HL-60 (cell line): ENCODE results near the gene GOLGA6A.

ENCODE experiments used
- GABPA ChIP-seq: IDR thresholded peaks from 2 replicates; pipeline ENCODE4 v1.6.1; 2012; ENCODE audit warnings: low read depth
- POLR2AphosphoS5 ChIP-seq: IDR thresholded peaks from 2 replicates; pipeline ENCODE4 v1.6.1; 2012; ENCODE audit warnings: low read depth
- TF ChIP-seq, protein P1 (sequence below): IDR thresholded peaks from one replicate; pipeline ENCODE4 v1.5.1; 2011; ENCODE audit warnings: low read length, control low read depth, inconsistent platforms; ENCODE audit not compliant: insufficient read depth
- TF ChIP-seq, protein P2 (sequence below): IDR thresholded peaks from 2 replicates; pipeline ENCODE4 v1.6.1; 2012; ENCODE audit warnings: low read depth; ENCODE audit not compliant: insufficient replicate concordance

DNA sequence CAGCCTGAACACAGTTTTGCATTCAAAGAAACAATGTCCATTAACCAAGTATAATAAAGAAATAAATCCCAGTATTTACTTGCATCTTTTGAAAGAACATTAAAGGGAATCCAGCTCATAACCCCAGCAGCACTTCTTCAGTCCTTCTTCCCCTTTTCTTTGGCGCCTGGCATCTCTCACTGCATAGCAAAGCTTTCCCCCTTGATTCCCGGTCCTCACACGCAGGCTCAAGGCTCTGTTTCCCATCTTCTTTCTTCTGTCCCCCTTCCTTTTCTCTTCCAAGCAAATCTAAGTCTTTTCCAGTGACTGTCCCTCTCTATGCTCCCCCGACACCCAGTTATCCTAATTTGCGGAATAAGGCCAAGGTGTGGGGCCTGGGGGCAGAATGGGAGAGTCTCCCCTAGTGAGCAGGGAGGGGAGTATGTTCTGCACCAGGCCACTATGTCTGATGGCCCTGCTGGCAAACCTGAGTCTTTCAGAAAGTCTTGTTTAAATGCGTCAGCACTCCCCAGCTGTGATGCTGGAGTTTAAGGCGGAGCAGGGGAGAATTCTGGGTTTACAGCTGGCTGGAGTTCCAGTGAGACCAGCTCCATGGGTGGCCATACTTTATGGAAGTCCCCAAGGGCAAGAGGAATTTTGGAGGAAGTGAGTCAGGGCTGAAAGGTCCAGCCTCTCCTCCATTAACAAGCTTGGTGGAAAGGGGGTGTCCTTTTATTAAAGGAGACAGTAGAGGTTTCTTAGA lies 42.1 kb downstream of the GOLGA6A start:
- TF ChIP-seq, protein P1, sequence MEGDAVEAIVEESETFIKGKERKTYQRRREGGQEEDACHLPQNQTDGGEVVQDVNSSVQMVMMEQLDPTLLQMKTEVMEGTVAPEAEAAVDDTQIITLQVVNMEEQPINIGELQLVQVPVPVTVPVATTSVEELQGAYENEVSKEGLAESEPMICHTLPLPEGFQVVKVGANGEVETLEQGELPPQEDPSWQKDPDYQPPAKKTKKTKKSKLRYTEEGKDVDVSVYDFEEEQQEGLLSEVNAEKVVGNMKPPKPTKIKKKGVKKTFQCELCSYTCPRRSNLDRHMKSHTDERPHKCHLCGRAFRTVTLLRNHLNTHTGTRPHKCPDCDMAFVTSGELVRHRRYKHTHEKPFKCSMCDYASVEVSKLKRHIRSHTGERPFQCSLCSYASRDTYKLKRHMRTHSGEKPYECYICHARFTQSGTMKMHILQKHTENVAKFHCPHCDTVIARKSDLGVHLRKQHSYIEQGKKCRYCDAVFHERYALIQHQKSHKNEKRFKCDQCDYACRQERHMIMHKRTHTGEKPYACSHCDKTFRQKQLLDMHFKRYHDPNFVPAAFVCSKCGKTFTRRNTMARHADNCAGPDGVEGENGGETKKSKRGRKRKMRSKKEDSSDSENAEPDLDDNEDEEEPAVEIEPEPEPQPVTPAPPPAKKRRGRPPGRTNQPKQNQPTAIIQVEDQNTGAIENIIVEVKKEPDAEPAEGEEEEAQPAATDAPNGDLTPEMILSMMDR, result no peak
- no peak for TF ChIP-seq POLR2AphosphoS5
- TF ChIP-seq, protein P2, sequence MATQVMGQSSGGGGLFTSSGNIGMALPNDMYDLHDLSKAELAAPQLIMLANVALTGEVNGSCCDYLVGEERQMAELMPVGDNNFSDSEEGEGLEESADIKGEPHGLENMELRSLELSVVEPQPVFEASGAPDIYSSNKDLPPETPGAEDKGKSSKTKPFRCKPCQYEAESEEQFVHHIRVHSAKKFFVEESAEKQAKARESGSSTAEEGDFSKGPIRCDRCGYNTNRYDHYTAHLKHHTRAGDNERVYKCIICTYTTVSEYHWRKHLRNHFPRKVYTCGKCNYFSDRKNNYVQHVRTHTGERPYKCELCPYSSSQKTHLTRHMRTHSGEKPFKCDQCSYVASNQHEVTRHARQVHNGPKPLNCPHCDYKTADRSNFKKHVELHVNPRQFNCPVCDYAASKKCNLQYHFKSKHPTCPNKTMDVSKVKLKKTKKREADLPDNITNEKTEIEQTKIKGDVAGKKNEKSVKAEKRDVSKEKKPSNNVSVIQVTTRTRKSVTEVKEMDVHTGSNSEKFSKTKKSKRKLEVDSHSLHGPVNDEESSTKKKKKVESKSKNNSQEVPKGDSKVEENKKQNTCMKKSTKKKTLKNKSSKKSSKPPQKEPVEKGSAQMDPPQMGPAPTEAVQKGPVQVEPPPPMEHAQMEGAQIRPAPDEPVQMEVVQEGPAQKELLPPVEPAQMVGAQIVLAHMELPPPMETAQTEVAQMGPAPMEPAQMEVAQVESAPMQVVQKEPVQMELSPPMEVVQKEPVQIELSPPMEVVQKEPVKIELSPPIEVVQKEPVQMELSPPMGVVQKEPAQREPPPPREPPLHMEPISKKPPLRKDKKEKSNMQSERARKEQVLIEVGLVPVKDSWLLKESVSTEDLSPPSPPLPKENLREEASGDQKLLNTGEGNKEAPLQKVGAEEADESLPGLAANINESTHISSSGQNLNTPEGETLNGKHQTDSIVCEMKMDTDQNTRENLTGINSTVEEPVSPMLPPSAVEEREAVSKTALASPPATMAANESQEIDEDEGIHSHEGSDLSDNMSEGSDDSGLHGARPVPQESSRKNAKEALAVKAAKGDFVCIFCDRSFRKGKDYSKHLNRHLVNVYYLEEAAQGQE, result no peak
- TF ChIP-seq GABPA, result no peak
